NCI-H128 (cell line): ENCODE measurements around the gene KLRD1.
"Not testable (repeated sequence)": the region's sequence is repeated elsewhere in the genome, so short reads cannot be mapped to it uniquely, and the experiment has no call there.

Experiments used
- DNase-seq: peaks from one replicate; lab custom pipeline; 2025; ENCODE audit not compliant: unreplicated experiment; lab: John Stamatoyannopoulos, UW

The KLRD1 gene

GRCh38 chr12:10336196-10336595, 28.5 kb downstream of the KLRD1 start:
- DNase-seq = not testable (repeated sequence)

GRCh38 chr12:10338470-10338869, 30.8 kb downstream of the KLRD1 start:
- DNase-seq = not testable (repeated sequence)

- DNase-seq = no peak
Observed at GRCh38 chr12:10339053-10339840, 31.6 kb downstream of the KLRD1 start.

- not testable (repeated sequence) for DNase-seq
Observed at GRCh38 chr12:10340946-10341345, 33.3 kb downstream of the KLRD1 start.

- DNase-seq = no peak
Observed at GRCh38 chr12:10341892-10342509, 34.3 kb downstream of the KLRD1 start.

- not testable (repeated sequence) for DNase-seq
Observed at GRCh38 chr12:10351457-10351856, 43.8 kb downstream of the KLRD1 start.

GRCh38 chr12:10354071-10354470, 46.4 kb downstream of the KLRD1 start:
- DNase-seq = no peak

GRCh38 chr12:10354502-10354901, 46.8 kb downstream of the KLRD1 start:
- no peak for DNase-seq

- no peak for DNase-seq
Observed at GRCh38 chr12:10358131-10358530, 50.5 kb downstream of the KLRD1 start.

- DNase-seq = no peak
Observed at GRCh38 chr12:10358969-10359368, 51.3 kb downstream of the KLRD1 start.

- no peak for DNase-seq
Observed at GRCh38 chr12:10361084-10361483, 53.4 kb downstream of the KLRD1 start.

- no peak for DNase-seq
Observed at GRCh38 chr12:10361622-10362021, 54.0 kb downstream of the KLRD1 start.

GRCh38 chr12:10362325-10362724, 54.7 kb downstream of the KLRD1 start:
- no peak for DNase-seq

GRCh38 chr12:10362828-10363657, 55.4 kb downstream of the KLRD1 start:
- DNase-seq = no peak

GRCh38 chr12:10363658-10363913, 55.9 kb downstream of the KLRD1 start:
- DNase-seq = no peak

- DNase-seq = no peak
Observed at GRCh38 chr12:10363914-10364814, 56.5 kb downstream of the KLRD1 start.

GRCh38 chr12:10364815-10365622, 57.3 kb downstream of the KLRD1 start:
- peak; percentile 72 for DNase-seq

GRCh38 chr12:10365696-10366405, 58.2 kb downstream of the KLRD1 start:
- no peak for DNase-seq

GRCh38 chr12:10366875-10367274, 59.2 kb downstream of the KLRD1 start:
- no peak for DNase-seq
